M059J (cell line): ENCODE data around the gene RAD9B. TPM values are rescaled to one million over a fixed set of nuclear protein-coding genes. Genes with fewer than 3 reads are reported as not detected.

Experiments used
- total RNA-seq: library from RNA; depleted of rRNA; stranded (reverse); fragments of >200 nt; shearing (Covaris generic); gene quantifications from 2 replicates; pipeline ENCODE4 v1.2.3, GENCODE V29; 2014; rRNA removed

RAD9B gene
- total RNA-seq, 1 experiment from 2014 or later: 0.47 TPM

Other genes starting within 250 kb of the RAD9B start
- gene ATP2A2, start 221.1 kb upstream of the RAD9B start, total RNA-seq: 86.9 and 140 TPM in 2 replicates
- 70.9 and 71.0 TPM in 2 replicates for gene ANAPC7, start 98.6 kb upstream of the RAD9B start, total RNA-seq
- gene ARPC3, start 52.0 kb upstream of the RAD9B start, total RNA-seq: 987 and 1,311 TPM in 2 replicates
- 22.6 and 35.4 TPM in 2 replicates for gene GPN3, start 34.1 kb upstream of the RAD9B start, total RNA-seq
- 20.6 and 24.8 TPM in 2 replicates for gene FAM216A, start 33.5 kb upstream of the RAD9B start, total RNA-seq
- 117 and 146 TPM in 2 replicates for gene VPS29, start 220 bp upstream of the RAD9B start, total RNA-seq
- gene PPTC7, start 81.0 kb downstream of the RAD9B start, total RNA-seq: 1.7 and 5.2 TPM in 2 replicates
- 40.4 and 42.8 TPM in 2 replicates for gene TCTN1, start 111.8 kb downstream of the RAD9B start, total RNA-seq
- gene HVCN1, start 186.8 kb downstream of the RAD9B start, total RNA-seq: 0.30 and 2.1 TPM in 2 replicates
- 107 and 130 TPM in 2 replicates for gene PPP1CC, start 240.6 kb downstream of the RAD9B start, total RNA-seq